Measurements from ENCODE around the gene ATXN7L1.

ATXN7L1 gene

GRCh38 chr7:105639667-105640493 is 236.5 kb downstream of the ATXN7L1 start:
- no peak for DNase-seq

GRCh38 chr7:105638902-105639495 is 237.4 kb downstream of the ATXN7L1 start:
- no peak for DNase-seq

- DNase-seq = no peak
Observed at GRCh38 chr7:105638334-105638733, 238.1 kb downstream of the ATXN7L1 start.

GRCh38 chr7:105637755-105638154 is 238.6 kb downstream of the ATXN7L1 start:
- DNase-seq = no peak

- DNase-seq = no peak
Observed at GRCh38 chr7:105636982-105637381, 239.4 kb downstream of the ATXN7L1 start.

GRCh38 chr7:105635197-105635596 is 241.2 kb downstream of the ATXN7L1 start:
- DNase-seq = no peak

GRCh38 chr7:105625986-105626385 is 250.4 kb downstream of the ATXN7L1 start:
- no peak for DNase-seq

- no peak for DNase-seq
Observed at GRCh38 chr7:105623906-105624305, 252.5 kb downstream of the ATXN7L1 start.

- DNase-seq = no peak
Observed at GRCh38 chr7:105623378-105623777, 253.0 kb downstream of the ATXN7L1 start.

- no peak for DNase-seq
Observed at GRCh38 chr7:105622106-105622731, 254.2 kb downstream of the ATXN7L1 start.

GRCh38 chr7:105621617-105622016 is 254.8 kb downstream of the ATXN7L1 start:
- no peak for DNase-seq

- no peak for DNase-seq
Observed at GRCh38 chr7:105621176-105621575, 255.2 kb downstream of the ATXN7L1 start.

GRCh38 chr7:105619590-105619989 is 256.8 kb downstream of the ATXN7L1 start:
- no peak for DNase-seq

GRCh38 chr7:105618016-105618296 is 258.4 kb downstream of the ATXN7L1 start:
- DNase-seq = no peak

- DNase-seq = no peak
Observed at GRCh38 chr7:105617280-105618015, 259.0 kb downstream of the ATXN7L1 start.

GRCh38 chr7:105614341-105614840 is 262.0 kb downstream of the ATXN7L1 start:
- no peak for DNase-seq

GRCh38 chr7:105613611-105614330 is 262.6 kb downstream of the ATXN7L1 start:
- no peak for DNase-seq

- no peak for DNase-seq
Observed at GRCh38 chr7:105612806-105613205, 263.6 kb downstream of the ATXN7L1 start.

GRCh38 chr7:105611856-105612775 is 264.3 kb downstream of the ATXN7L1 start:
- no peak for DNase-seq

- DNase-seq = no peak
Observed at GRCh38 chr7:105610165-105610930, 266.1 kb downstream of the ATXN7L1 start.
